Ramos (cell line): Measurements from ENCODE around the gene PDE4D.
"Not testable (repeated sequence)": the region's sequence is repeated elsewhere in the genome, so short reads cannot be mapped to it uniquely, and the experiment has no call there.

Experiments used
- in situ Hi-C: fragments of 300-500 bp; cut with MboI; formaldehyde crosslinking; loops from one replicate; pipeline ENCODE4 v1.14.3; 2022; ENCODE audit warnings: low sequenced_read_pairs; ENCODE audit not compliant: unreplicated experiment

The PDE4D gene

GRCh38 chr5:59064293-59064692, 829.2 kb downstream of the PDE4D start:
- in situ Hi-C loops: no loop called here

GRCh38 chr5:59062986-59063683, 830.4 kb downstream of the PDE4D start:
- in situ Hi-C loops: no loop called here

- in situ Hi-C loops: no loop called here
Observed at GRCh38 chr5:59061377-59061776, 832.1 kb downstream of the PDE4D start.

- in situ Hi-C loops: no loop called here
Observed at GRCh38 chr5:59058969-59059687, 834.4 kb downstream of the PDE4D start.

GRCh38 chr5:59058237-59058636, 835.3 kb downstream of the PDE4D start:
- in situ Hi-C loops: no loop called here

- in situ Hi-C loops: not testable (repeated sequence)
Observed at GRCh38 chr5:59056599-59056998, 836.9 kb downstream of the PDE4D start.

GRCh38 chr5:59055745-59056448, 837.6 kb downstream of the PDE4D start:
- in situ Hi-C loops: no loop called here

- in situ Hi-C loops: no loop called here
Observed at GRCh38 chr5:59054963-59055528, 838.5 kb downstream of the PDE4D start.

- in situ Hi-C loops: no loop called here
Observed at GRCh38 chr5:59051951-59052350, 841.6 kb downstream of the PDE4D start.

- in situ Hi-C loops: no loop called here
Observed at GRCh38 chr5:59049095-59049494, 844.4 kb downstream of the PDE4D start.

GRCh38 chr5:59042201-59043055, 851.1 kb downstream of the PDE4D start:
- in situ Hi-C loops: no loop called here

- in situ Hi-C loops: no loop called here
Observed at GRCh38 chr5:59041355-59041754, 852.2 kb downstream of the PDE4D start.

- in situ Hi-C loops: no loop called here
Observed at GRCh38 chr5:59040804-59041201, 852.7 kb downstream of the PDE4D start.

- in situ Hi-C loops: no loop called here
Observed at GRCh38 chr5:59040024-59040803, 853.3 kb downstream of the PDE4D start.

- in situ Hi-C loops: no loop called here
Observed at GRCh38 chr5:59039296-59040023, 854.1 kb downstream of the PDE4D start.

- in situ Hi-C loops: no loop called here
Observed at GRCh38 chr5:59038798-59039295, 854.7 kb downstream of the PDE4D start.

- in situ Hi-C loops: no loop called here
Observed at GRCh38 chr5:59037941-59038797, 855.4 kb downstream of the PDE4D start.

- in situ Hi-C loops: no loop called here
Observed at GRCh38 chr5:59037453-59037852, 856.1 kb downstream of the PDE4D start.
